GM18870 (cell line): Measurements from ENCODE around the gene PHLDB3.
"Not testable (repeated sequence)": the region's sequence is repeated elsewhere in the genome, so short reads cannot be mapped to it uniquely, and the experiment has no call there.

ENCODE experiments used
- ATAC-seq: cut with Tn5 transposase; IDR thresholded peaks from one replicate; pipeline ENCODE4 v1.9.1; 2021; ENCODE audit warnings: moderate library complexity; ENCODE audit not compliant: unreplicated experiment

The PHLDB3 gene

GRCh38 chr19:43504426-43505185 is at the start of gene PHLDB3:
Gene PHLDB3 (minus strand): TSS chr19:43504746. CDS start chr19:43504118, 628 bp downstream.
- ATAC-seq, result peak; percentile 14

GRCh38 chr19:43553656-43554055 is 49.1 kb upstream of the PHLDB3 start:
- ATAC-seq, result no peak

GRCh38 chr19:43552616-43553015 is 48.1 kb upstream of the PHLDB3 start:
- no peak for ATAC-seq

GRCh38 chr19:43552198-43552450 is 47.6 kb upstream of the PHLDB3 start:
- no peak for ATAC-seq

- ATAC-seq, result no peak
Observed at GRCh38 chr19:43551399-43552197, 47.1 kb upstream of the PHLDB3 start.

- ATAC-seq, result no peak
Observed at GRCh38 chr19:43548706-43549105, 44.2 kb upstream of the PHLDB3 start.

- ATAC-seq, result not testable (repeated sequence)
Observed at GRCh38 chr19:43547926-43548325, 43.4 kb upstream of the PHLDB3 start.

- no peak for ATAC-seq
Observed at GRCh38 chr19:43546581-43546980, 42.0 kb upstream of the PHLDB3 start.

GRCh38 chr19:43545981-43546380 is 41.4 kb upstream of the PHLDB3 start:
- ATAC-seq, result no peak

GRCh38 chr19:43545276-43545675 is 40.7 kb upstream of the PHLDB3 start:
- no peak for ATAC-seq

- ATAC-seq, result no peak
Observed at GRCh38 chr19:43544077-43544476, 39.5 kb upstream of the PHLDB3 start.

- no peak for ATAC-seq
Observed at GRCh38 chr19:43541920-43542650, 37.5 kb upstream of the PHLDB3 start.

GRCh38 chr19:43540381-43540780 is 35.8 kb upstream of the PHLDB3 start:
- ATAC-seq, result no peak

GRCh38 chr19:43538922-43539321 is 34.4 kb upstream of the PHLDB3 start:
- no peak for ATAC-seq

GRCh38 chr19:43534816-43535761 is 30.5 kb upstream of the PHLDB3 start:
- ATAC-seq, result no peak

- ATAC-seq, result no peak
Observed at GRCh38 chr19:43534305-43534815, 29.8 kb upstream of the PHLDB3 start.

- ATAC-seq, result peak; percentile 57
Observed at GRCh38 chr19:43533546-43534304, 29.2 kb upstream of the PHLDB3 start.

GRCh38 chr19:43532962-43533545 is 28.5 kb upstream of the PHLDB3 start, which contains the start of gene ZNF575:
Gene ZNF575 (plus strand): TSS chr19:43533188. CDS start chr19:43534423, 1,235 bp downstream.
- peak; percentile 50 for ATAC-seq

- peak; percentile 10 for ATAC-seq
Observed at GRCh38 chr19:43532571-43532961, 28.0 kb upstream of the PHLDB3 start.
